ENCODE measurements around the gene MBNL1. TPM values are rescaled to one million over a fixed set of nuclear protein-coding genes. Genes with fewer than 3 reads are reported as not detected.

MBNL1 gene
- total RNA-seq, 1 donor from 2014 or later, result 178 TPM

DNA sequence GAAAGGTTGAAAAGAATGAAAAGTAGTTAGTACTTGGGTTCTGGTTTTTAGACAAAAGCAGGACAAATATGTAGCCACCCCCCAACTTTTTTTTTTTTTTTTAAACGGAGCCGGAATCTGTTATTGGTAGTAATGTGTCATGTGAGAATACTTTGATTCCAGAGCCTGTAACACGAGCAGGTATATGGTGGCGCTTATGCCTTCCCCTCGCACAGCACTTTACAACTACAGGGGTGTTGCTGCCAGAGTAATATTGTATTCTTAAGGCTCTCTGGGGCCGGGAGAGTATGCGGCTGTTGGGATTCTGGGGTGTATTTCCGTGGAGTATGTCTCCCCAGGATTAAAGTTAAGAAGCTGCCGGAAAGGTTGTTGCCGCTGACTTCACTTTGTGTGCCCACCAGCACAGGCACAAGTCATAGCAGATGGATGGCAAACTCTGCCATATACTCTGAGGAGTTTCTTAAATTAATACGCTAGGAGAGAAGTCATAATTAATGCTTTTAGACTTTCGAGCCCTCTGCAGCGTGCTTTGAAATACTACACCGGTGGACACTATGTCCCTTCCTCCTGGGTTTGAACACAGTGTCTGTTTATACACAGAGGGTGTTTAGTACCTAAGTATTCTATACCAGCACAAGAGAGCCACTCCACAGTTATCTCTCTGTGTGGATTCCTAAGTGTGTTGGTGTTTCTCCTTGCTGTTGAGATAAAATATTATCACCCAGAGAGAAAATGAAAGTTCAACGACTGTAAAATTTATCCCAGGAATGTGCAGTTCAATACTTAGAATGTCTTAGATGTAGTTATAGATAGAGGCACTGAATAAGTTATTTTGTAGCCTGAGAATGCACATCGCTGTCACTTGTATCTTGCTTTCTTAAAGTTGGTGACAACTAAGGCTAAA lies 1.4 kb downstream of the MBNL1 start:
- intact Hi-C loops (cut with DNase I), result loop anchor here (2.0 to 10.0 kb wide), 6 partner anchors 29 to 172 kb away; no protein-coding TSS in a partner anchor
- DNase-seq (ENCODE audit: low spot score), result no peak

DNA sequence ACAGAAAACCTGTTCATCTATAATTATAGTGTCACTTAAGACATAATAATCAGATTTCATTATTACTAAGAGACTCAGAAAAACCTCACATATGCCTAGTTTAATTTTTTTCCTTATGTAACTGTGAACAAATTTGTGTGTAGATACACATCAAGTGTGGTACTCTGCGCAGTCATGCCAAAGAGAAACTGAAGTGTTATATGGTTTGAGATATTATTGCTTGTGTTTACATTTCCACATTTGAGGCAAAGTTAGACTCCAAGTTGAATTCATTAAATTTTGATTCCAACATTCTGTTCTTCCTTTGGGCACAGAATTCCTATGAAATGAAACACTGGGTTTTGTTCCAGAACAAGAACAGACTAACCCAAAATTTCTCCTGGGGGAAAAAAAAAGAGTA lies 2.2 kb downstream of the MBNL1 start:
- intact Hi-C loops (cut with DNase I), result loop anchor here (2.0 kb wide), 1 partner anchor 28 kb away; no protein-coding TSS in a partner anchor
- no peak for DNase-seq (ENCODE audit: low spot score)

DNA sequence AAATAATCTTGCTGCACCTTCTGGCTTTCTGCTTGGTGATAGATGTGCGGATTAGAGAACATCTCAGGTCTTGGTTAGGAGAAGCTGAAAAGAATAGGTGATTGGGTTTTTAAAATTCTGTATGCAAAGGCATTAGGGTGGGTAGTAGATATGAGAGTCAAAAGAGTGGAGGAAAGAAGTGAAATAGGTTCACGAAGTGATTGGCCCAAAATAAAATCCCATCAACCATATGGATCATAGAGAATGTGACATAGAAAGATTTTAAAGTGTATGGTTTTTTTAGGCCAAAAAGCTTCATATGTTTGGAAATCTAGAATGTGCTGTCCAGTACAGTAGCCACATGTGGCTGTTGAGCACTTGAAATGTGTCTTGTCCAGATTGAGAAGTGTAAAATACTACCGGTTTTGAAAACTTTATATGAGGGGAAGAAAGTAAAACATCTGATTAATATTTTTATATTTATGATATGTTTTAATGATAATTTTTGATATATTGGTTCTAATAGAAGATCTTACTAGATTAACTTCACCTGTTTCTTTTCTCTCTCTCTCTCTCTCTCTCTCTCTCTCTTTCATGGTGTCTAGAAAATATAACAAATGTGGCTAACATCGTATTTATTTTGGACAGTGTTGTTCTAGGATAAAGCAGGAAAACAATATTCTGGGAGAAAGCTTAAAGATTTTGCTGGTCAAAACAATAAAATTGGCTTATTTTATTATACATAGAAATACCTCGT lies 2.9 kb downstream of the MBNL1 start:
- intact Hi-C loops (cut with DNase I), result loop anchor here (2.0 kb wide), 1 partner anchor 27 kb away; no protein-coding TSS in a partner anchor
- no peak for DNase-seq (ENCODE audit: low spot score)

DNA sequence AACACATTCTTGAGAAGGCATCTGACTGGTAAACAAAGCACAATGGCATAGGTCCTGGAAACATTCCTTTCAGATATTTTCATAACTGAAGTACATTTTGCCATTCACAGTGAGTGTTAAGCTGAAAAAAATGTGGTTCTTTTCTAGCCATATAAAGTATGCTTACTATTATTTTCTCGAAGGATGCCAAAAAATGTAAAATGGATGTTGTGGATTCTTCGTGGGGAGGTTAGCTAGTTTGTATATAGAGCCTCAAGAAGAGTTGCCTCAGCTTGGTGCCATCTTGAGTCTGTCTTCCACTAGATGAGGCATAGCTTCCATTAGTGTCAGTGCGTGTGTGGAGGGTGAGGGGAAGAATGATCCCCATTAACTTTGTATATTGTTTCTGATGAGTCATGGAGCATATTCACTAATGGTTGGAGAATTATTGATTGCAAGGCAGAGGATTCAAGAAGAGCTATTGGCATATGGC lies 4.1 kb downstream of the MBNL1 start:
- DNase-seq (ENCODE audit: low spot score), result no peak
- intact Hi-C loops (cut with DNase I), result no loop called here

DNA sequence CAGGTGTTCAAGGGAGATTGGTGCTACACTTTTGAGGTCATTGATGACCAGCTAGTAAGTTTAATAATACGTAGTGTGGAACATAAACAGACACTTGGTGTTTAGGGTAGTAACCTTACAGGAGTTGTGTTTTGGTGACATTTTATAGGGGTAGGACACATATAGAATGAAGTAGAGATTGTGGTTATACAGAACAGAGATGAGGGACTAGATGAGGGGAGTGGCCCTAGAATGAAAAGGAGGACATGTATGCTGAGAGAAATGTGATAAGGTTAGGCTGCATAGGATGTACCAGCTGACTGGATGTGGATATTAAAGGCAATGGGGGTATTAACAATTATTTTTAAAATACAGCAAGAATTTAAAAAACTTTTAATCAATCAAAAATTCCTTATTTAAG lies 8.0 kb downstream of the MBNL1 start:
- intact Hi-C loops (cut with DNase I), result no loop called here

DNA sequence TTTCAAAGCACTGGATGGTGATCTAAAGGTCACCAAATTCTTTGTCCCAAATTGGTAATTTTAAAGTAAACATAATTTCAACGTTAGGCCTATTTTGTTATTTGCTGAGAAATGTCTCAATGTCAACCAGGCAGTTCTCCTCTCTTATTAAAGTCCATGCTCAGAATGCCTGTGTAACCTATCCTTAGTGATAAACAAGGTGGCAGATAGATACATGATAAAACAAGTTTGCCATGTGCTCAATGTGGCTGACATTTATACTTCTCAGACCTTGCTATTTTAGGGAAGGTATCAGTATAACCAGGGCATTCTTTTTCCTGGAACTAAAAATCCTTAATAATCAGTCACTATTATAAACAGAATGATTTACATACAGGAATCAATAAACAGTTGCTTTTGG lies 8.5 kb downstream of the MBNL1 start:
- intact Hi-C loops (cut with DNase I), result no loop called here
- DNase-seq (ENCODE audit: low spot score), result no peak

More for the DNA sequence above, 8.0 kb downstream of the MBNL1 start:
- no peak for DNase-seq (ENCODE audit: low spot score)

DNA sequence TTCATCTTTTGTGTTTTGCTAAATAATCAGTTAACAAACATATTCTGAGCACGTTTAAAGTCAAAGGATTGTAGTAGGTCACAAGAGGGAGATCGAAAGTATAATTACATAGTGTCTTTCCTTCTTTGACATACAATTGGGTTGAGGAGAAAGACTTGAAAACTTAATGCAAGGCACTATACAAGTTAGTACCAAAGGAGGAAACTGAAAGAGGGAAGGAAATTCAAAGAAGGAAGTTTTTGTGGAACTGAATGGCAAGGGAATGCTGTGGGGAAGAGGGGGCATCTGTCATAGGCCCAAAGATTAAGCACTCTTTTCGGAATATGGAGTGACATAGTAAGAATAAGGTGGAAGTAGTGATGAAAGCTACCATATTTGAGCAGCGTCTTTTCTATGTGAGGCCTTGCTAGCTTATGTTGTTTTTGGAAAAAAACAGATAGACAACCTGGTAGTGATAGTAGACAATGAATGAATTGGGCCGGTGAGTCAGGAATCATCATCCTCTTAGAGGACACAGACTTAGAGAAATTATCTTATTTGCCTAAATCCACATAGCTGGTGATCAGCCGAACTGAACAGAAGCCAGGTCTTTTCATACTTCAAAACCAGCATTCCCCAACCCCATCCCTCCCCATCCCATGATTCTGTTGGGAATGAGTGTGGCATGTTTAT lies 10.2 kb downstream of the MBNL1 start:
- DNase-seq (ENCODE audit: low spot score), result no peak
- intact Hi-C loops (cut with DNase I), result no loop called here

DNA sequence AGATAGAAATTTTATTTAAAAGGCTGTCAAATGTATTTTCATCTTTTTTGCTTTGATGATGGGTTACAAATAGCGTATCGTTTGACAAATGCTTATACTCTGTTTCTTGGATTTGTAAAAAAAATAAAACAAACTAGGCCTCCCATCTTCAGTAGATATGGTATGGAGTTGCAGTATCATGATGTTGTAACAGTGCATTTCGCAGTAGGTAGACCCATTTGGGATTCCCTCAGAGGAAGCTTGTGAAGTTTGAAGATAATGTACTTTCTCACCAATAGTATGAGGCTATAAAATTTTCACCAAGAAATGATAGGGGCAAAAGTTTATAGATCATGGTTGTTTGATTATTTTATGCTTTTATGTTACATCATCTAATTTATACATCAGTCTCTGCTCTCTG lies 10.8 kb downstream of the MBNL1 start:
- intact Hi-C loops (cut with DNase I), result no loop called here
- DNase-seq (ENCODE audit: low spot score), result no peak

DNA sequence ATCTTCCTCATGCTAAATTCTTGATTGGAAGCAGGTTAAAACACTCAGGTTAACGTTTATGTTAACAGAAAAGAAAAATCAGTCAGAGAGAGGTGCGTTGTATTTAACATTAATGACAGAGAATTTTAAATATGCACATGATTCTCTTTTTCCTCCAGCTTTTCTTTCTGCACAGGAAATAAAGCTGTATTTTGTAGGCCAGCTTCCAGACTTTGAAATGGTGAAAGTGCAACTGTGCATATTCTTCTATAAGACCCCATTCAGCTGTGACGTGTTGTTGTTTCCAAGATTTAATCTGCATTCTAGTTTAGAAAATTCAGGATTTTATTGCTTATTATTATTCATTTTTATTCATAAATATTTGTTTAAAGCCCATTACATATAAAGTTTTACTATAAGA lies 11.8 kb downstream of the MBNL1 start:
- DNase-seq (ENCODE audit: low spot score), result no peak
- intact Hi-C loops (cut with DNase I), result no loop called here

DNA sequence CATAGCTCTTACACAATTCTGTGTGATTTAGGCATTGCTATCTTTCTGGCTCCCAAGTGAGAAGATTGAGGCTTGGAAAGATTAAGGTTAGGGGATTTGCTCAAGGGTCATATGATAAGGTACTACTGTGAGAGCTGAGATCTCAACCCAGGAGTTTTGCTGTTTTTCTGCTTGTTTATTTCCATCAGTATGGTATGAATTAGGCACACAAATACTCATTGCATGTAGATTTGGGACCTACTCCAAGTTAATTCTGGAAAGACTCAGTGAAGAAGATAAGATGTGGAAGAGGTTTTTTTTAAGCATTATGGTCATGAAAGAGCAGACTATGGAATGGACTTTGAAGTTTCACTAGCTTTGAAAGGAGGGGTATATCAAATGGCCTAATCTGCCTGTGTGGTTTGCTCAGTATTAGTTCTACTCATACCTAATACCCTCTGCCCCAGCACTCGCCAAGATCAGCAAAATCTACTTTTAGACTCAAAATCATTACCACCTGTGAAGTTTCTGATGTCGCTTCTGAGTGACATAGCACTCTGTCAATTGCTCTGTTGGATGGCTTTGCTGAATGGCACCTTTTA lies 12.5 kb downstream of the MBNL1 start:
- no peak for DNase-seq (ENCODE audit: low spot score)
- intact Hi-C loops (cut with DNase I), result no loop called here

DNA sequence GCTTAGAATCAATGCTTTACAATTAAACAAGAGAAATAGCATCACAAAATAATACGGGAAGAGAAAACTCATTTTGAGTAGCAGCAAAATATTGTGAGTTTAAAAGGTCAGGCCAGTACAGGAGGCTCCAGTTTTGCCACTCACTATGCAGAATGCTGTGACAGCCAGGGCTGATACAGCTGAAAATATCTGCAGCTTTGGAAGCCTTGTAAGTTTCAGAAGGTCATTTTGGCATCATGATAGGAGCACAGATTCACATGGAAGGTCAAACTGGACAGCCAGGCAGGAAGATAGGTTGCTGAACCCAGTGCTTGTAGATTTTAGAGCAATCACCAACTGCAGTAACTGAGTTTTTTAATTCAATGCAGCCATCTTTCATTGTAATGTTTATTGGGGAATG lies 14.1 kb downstream of the MBNL1 start:
- intact Hi-C loops (cut with DNase I), result no loop called here
- no peak for DNase-seq (ENCODE audit: low spot score)

DNA sequence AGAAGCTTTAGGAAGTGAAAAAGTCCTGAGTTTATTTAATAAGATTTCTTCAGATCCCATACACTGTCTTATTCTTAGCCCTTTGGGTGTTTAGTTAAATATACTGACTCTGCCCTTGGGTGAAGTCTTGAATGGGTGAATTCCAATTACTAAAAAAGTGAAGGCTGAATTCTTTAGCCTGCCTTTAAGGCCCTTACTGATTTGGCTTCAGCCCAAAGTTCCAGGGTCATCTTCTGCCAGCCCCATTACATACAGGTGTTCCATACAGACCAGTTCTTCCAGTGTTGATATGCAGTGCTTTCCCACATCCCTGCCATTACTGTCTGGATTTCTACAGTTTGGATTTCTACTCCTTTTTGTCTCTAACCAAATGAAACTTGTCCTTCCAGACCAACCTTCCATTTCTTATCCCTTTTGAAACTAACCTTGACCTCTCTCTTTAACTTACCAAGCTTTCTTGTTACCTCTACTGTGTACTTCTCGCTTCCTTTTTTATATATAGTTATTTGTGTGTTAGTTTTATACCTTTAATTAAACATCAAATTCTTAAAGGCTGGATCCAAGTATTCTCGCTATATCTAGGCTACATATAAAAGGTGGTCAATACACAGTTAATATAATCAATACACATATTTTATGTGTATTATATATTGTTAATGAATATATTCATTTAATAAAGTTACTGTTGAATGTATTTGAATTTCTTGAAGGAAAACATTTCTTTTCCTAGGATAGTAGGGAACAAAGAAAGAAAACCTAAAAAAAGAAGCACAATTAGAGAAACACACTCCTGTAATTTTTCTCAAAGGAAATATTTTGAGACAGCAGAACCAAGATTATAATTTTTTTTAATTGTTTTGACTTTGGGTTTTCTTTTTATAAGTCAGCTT lies 15.0 kb downstream of the MBNL1 start:
- intact Hi-C loops (cut with DNase I), result no loop called here
- DNase-seq (ENCODE audit: low spot score), result no peak

DNA sequence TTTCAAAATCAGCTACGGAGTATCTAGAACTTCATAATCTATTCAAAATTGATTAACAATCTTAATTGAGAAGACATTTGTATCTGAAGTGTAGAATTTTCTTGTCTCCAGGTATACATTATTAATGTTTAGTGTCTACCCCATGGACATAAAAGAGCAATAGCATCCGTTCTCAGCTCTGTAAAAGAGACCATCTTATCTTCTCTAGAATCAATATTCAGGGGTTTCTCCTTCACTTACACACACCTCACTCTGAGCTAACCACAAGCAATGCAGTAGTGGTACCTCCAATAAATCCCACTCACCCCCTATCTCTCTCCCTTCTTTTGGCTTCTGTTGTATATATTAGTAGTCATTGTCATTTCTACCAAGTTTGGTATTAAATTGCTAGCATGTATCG lies 16.2 kb downstream of the MBNL1 start:
- no peak for DNase-seq (ENCODE audit: low spot score)
- intact Hi-C loops (cut with DNase I), result no loop called here

DNA sequence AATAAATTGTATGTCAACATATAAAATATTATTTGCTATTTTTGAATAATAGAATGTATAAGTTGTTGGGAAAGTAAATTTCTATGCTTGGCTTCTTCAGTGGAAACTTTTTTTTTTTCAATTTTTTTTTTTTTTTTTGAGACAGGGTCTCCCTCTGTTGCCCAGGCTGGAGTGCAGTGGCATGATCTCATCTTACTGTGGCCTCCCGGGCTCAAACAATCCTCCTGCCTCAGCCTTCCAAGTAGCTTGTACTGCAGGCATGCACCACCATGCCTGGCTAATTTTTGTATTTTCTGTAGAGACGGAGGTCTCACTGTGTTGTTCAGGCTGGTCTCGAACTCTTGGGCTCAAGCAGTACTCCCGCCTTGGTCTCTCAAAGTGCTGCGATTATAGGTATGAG lies 16.8 kb downstream of the MBNL1 start:
- DNase-seq (ENCODE audit: low spot score), result no peak
- intact Hi-C loops (cut with DNase I), result no loop called here

DNA sequence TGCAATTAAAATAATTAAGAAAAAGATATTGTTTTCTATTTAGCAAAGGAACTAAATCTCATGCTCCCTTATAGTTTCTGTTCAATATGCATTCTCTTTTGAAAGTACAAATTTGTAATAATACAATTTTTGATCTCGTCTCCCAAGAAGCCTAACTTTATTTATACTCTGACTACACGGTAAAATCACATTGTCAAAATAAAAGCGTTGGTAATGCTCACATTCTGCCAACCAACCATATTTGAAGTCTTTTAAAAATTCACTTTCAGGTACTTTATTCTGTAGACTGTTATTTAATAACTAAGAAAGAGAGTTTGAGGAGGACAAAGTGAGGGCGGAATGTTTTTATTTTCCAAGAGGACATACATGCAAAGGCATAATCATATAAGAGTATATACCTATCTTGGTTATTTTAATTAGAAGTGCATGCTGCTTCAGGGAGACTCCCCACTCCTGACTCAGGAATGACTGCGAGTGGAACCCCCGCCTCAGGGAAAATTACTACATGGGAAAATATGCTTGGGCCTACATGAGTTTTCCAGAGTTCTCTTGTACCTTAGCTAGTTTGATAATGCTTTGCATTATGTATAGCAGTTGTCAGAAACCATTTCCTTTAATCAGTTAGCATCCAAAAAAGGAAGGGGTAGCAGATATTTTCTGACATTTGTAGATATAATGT lies 19.3 kb downstream of the MBNL1 start:
- DNase-seq (ENCODE audit: low spot score), result no peak
- intact Hi-C loops (cut with DNase I), result no loop called here

DNA sequence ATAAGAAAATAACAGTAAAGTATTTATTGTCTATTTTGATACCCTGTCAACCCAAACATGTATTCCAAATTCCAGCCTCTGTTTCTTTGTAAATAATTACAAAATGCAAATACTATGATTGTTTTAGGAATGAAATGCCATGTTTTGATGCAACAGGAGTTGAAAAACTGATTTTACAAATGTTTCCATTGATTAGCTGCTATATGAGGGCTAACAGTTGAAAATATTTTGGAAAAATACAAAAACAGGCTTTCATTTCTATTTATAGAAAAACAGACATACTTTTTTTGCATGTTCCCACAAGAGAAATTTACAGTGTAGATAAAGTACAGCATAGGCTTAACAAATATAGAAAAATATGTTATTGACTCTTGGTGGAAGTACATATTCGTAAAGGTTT lies 20.0 kb downstream of the MBNL1 start:
- no peak for DNase-seq (ENCODE audit: low spot score)
- intact Hi-C loops (cut with DNase I), result no loop called here

DNA sequence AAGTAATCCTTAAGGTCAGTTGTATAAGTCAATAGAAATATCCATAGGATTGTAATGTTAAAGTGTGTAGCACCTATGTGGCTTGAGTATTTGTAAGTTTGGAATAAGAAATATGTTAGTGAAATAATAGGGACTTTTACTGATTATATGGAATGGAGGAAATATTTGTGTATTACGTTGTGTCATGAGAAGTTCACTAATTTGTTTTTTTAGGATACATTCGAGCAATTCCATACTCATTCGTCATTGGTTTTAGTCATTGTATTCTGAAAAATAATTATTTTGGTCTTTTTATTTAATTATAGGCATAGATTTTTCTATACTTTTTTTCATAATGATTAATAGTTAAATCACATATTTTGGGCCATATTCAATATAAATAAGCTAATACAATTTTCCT lies 21.0 kb downstream of the MBNL1 start:
- no peak for DNase-seq (ENCODE audit: low spot score)
- intact Hi-C loops (cut with DNase I), result no loop called here

DNA sequence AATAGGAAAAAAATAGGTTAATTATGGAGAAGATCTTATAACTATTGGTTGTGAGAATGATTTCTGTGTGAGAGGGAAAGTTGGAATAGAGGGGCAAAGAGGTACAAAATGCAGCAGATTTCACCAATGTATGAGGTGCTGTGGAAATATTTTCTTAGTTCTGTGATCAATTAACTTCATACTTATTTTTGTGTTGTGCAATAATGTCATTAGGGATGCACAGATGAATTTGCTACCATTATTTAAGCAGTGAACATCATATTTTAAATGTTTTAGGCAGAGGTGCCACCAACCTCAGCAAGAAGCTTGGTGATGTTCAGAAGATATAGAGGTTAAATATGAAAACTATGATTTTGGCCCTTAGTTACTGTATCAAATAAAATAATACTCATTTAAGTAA lies 21.6 kb downstream of the MBNL1 start:
- DNase-seq (ENCODE audit: low spot score), result no peak
- intact Hi-C loops (cut with DNase I), result no loop called here

All from cardiac septum (tissue), 1 donor.